Heart right ventricle (tissue), 16 donors: ENCODE data around the gene DNAJC16. TPM values are rescaled to one million over a fixed set of nuclear protein-coding genes. Genes with fewer than 3 reads are reported as not detected.

ENCODE experiments used
- ATAC-seq, 8 donors: fragments of 200-7000 bp; cut with Tn5 transposase; one replicate each; pipeline ENCODE4 v1.9.1; 2020; ENCODE audit warnings: mild to moderate bottlenecking in 8 of 8, moderate library complexity in 8 of 8, moderate number of reproducible peaks in 1 of 8
- DNase-seq, 2 donors: peaks; one replicate each; pipeline ENCODE4 v3.0.0-alpha.2; 2020
- H3K27ac ChIP-seq, 10 donors: fragments of 200-600 bp; sonication (generic) in 2 of 10; one replicate each; pipeline versions ENCODE4 v1.5.0 to v1.8.0; 2020 to 2022; ENCODE audit warnings: mild to moderate bottlenecking in 3 of 10
- H3K27me3 ChIP-seq, 7 donors: fragments of 200-600 bp; one replicate each; pipeline ENCODE4 v1.8.0; 2021 to 2022; ENCODE audit warnings: mild to moderate bottlenecking in 2 of 7
- H3K36me3 ChIP-seq, 9 donors: fragments of 200-600 bp; sonication (generic) in 1 of 9; one replicate each; pipeline versions ENCODE4 v1.5.0 to v1.8.0; 2020 to 2022; ENCODE audit warnings: mild to moderate bottlenecking in 2 of 9
- H3K4me1 ChIP-seq, 9 donors: fragments of 200-600 bp; sonication (generic) in 1 of 9; one replicate each; pipeline versions ENCODE4 v1.5.0 to v1.8.0; 2020 to 2022; ENCODE audit warnings: mild to moderate bottlenecking in 4 of 9
- H3K4me3 ChIP-seq, 10 donors: fragments of 200-600 bp; sonication (generic) in 2 of 10; one replicate each; pipeline versions ENCODE4 v1.5.0 to v1.8.0; 2020 to 2022; ENCODE audit warnings: mild to moderate bottlenecking in 7 of 10, moderate library complexity in 2 of 10
- H3K9me3 ChIP-seq, 11 donors: fragments of 200-600 bp in 10 of 11; sonication (generic) in 2 of 11; one replicate each; pipeline versions ENCODE4 v1.5.0 to v1.8.0; 2013 to 2022; ENCODE audit warnings: mild to moderate bottlenecking in 2 of 11, control low read depth in 1 of 11, moderate library complexity in 1 of 11
- CTCF ChIP-seq, 9 donors: fragments of 200-600 bp; sonication (generic) in 2 of 9; IDR thresholded peaks; one replicate each; pipeline versions ENCODE4 v1.5.0 to v1.8.0; 2021 to 2022; ENCODE audit warnings: antibody characterized with exemption in 9 of 9, mild to moderate bottlenecking in 5 of 9, moderate library complexity in 1 of 9
- WGBS, 2 donors: extraction: QIAGEN DNeasy Blood & Tissue Kit; methylation state at CpG; one replicate each; pipeline ENCODE4 v1.1.7; 2013; ENCODE audit warnings: inconsistent platforms in 1 of 2; 5-methylcytosine and 5-hydroxymethylcytosine counted together
- intact Hi-C, 10 donors: fragments of 100-400 bp; cut with DNase I; formaldehyde crosslinking; loops; one replicate each; pipeline versions ENCODE4 v1.11.1 to v1.14.2; 2022
- polyA plus RNA-seq, 2 donors: library from polyadenylated mRNA; stranded (reverse); fragments of 200-250 nt; gene quantifications; one replicate each; pipeline ENCODE4 v1.2.3, GENCODE V29; 2013
- total RNA-seq, 10 donors: library from RNA; stranded (reverse); fragmentation: NEBNext Ultra II Directional in 3 of 10; extraction: Animal tissue kit (Norgen Biotek cat#: 25700) in 3 of 10; gene quantifications; one replicate each; pipeline versions ENCODE4 v1.2.1 to v1.2.4, GENCODE V29; 2021 to 2023
- donor health status: Arrhythmogenic right ventricular cardiomyopathy.
- donor health status: ischemic (EF 13 %, LVEDD 7.1; RV severe dilation, severe dysfunction).
- donor health status: healthy with polysubstance abuse.
- donor health status: DM: no; HTN: yes; CAD: no.
- donor health status: DM: no; HTN: no; CAD: no.
- donor health status: ischemic (EF 25% LVEDD 6.9; RV normal size, moderate dysfunction).
- donor health status: ischemic (EF 25% LVEDD 5.7; RV mildly dilated, moderate dysfunction).
- donor health status: healthy.
- donor health status: DM: yes; HTN: yes; CAD: no.
- donor health status: Ischemic cardiomyopathy.
- donor health status: ischemic (EF 35%, LVEDD 5.7; RV mildly dilated, moderate dysfunction).
- donor health status: nonischemic (EF 11% LVEDD 7.7; RV severe dilation, severe dysfunction).
- donor health status: DM: yes; HTN: yes; CAD: no.
- donor health status: PGD.
- donor health status: ischemic (EF 29% LVEDD 5.4; RV normal size, mild dysfunction).
- donor health status: nonischemic (EF 23%, LVEDD 6.1; RV moderate dilation, normal function).

The DNAJC16 gene
- total and polyA plus RNA-seq, 12 donors = 4.7 to 22.8 (median 18.3) TPM

GRCh38 chr1:15618655-15619525 lies 92.2 kb downstream of the DNAJC16 start:
- Histone ChIP-seq H3K9me3 (no peaks in the 10 kb centered on the region), H3K36me3 (no peaks in the 10 kb centered on the region), H3K27ac (peak overlapping the region; percentile 74 to 97 (median 94)), H3K4me3 (peak overlapping the region; percentile 67 to 98 (median 95)), H3K4me1 (peaks cover 12 to 64% (median 57%) of the 10 kb centered on the region in 9 donors), H3K27me3 (no peaks in the 10 kb centered on the region)
- intact Hi-C loops = loop anchor here in 4 of 10 donors (5.0 to 10.0 kb wide), 4 partner anchors 86 to 1388 kb away; partner anchors contain the start of genes DNAJC16 (in 3 of the 4) and CASP9 (in 1 of the 4)
- DNase-seq (no peak), ATAC-seq (no peak)
- WGBS, 2 donors = 81% methylated on average over 26 of the region's 26 CpGs
- no peak for TF ChIP-seq CTCF (IDR thresholded peaks at IDR 0.05)

- Histone ChIP-seq H3K27ac (peak overlapping the region in 9 of 10 donors; percentile 19 to 97 (median 94)), H3K27me3 (no peaks in the 10 kb centered on the region), H3K4me1 (peaks cover 12 to 77% (median 66%) of the 10 kb centered on the region in 9 donors), H3K36me3 (no peaks in the 10 kb centered on the region), H3K4me3 (peak overlapping the region in 1 of 10 donors; percentile 0), H3K9me3 (no peaks in the 10 kb centered on the region)
- DNase-seq = no peak
- WGBS, 2 donors = 24 to 30% methylated on average over 1 of the region's 1 CpG
- no peak for TF ChIP-seq CTCF (IDR thresholded peaks at IDR 0.05)
- peak in 3 of 8 donors; percentile 25 to 47 (median 33) for ATAC-seq
- intact Hi-C loops = loop anchor here in 1 of 10 donors (5.0 kb wide), 1 partner anchor 37 kb away; a partner anchor contains a TSS
Measured at GRCh38 chr1:15620155-15620545, 93.5 kb downstream of the DNAJC16 start.

GRCh38 chr1:15620902-15621682 lies 94.4 kb downstream of the DNAJC16 start:
- H3K4me3 ChIP-seq = no peak overlapping the region
- intact Hi-C loops = loop anchor here in 1 of 10 donors (5.0 kb wide), 1 partner anchor 36 kb away; a partner anchor contains a TSS
- H3K36me3 ChIP-seq = no peaks in the 10 kb centered on the region
- no peak for TF ChIP-seq CTCF (IDR thresholded peaks at IDR 0.05)
- H3K4me1 ChIP-seq = peaks cover 12 to 86% (median 66%) of the 10 kb centered on the region in 9 donors
- peak in 1 of 8 donors; percentile 62 for ATAC-seq
- H3K27me3 ChIP-seq = no peaks in the 10 kb centered on the region
- no peak for DNase-seq
- 93 to 94% methylated on average over 7 of the region's 7 CpGs for WGBS, 2 donors
- peak overlapping the region in 9 of 10 donors; percentile 11 to 95 (median 90) for H3K27ac ChIP-seq
- H3K9me3 ChIP-seq = no peaks in the 10 kb centered on the region

- WGBS, 2 donors = 81 to 84% methylated on average over 5 of the region's 5 CpGs
- no peaks in the 10 kb centered on the region for H3K9me3 ChIP-seq
- peaks cover 0 to 7% (median 1%) of the 10 kb centered on the region in 9 donors for H3K36me3 ChIP-seq
- TF ChIP-seq CTCF (IDR thresholded peaks at IDR 0.05) = no peak
- no peak for ATAC-seq
- DNase-seq = no peak
- intact Hi-C loops = loop anchor here in 1 of 10 donors (5.0 kb wide), 1 partner anchor 35 kb away; a partner anchor contains a TSS
- H3K27ac ChIP-seq = peak overlapping the region in 3 of 10 donors; percentile 94 to 95 (median 94)
- H3K4me1 ChIP-seq = peaks cover 12 to 88% (median 69%) of the 10 kb centered on the region in 9 donors
- H3K27me3 ChIP-seq = no peaks in the 10 kb centered on the region
- no peak overlapping the region for H3K4me3 ChIP-seq
Measured at GRCh38 chr1:15621975-15622374, 95.3 kb downstream of the DNAJC16 start.
